ENCODE data around the gene ADIPOR2.

DNA sequence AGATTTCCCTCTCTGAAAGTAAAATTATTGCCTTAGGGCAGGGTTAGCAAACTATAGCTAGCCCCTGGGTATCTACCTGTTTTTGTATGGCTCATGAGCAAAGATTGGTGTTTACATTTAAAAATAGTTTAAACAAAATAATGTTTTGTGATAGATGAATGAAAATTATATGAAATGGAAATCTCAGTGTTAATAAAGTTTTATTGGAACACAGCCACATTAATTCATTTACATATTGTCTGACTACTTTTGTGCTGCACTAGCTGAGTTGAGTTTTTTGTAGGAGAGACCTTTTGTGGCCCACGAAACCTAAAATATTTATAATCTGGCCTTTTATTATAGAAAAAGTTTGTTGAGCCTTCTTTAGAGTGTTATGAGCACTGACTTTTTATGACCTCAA is 48.5 kb downstream of the ADIPOR2 start:
- TF ChIP-seq, protein P1, sequence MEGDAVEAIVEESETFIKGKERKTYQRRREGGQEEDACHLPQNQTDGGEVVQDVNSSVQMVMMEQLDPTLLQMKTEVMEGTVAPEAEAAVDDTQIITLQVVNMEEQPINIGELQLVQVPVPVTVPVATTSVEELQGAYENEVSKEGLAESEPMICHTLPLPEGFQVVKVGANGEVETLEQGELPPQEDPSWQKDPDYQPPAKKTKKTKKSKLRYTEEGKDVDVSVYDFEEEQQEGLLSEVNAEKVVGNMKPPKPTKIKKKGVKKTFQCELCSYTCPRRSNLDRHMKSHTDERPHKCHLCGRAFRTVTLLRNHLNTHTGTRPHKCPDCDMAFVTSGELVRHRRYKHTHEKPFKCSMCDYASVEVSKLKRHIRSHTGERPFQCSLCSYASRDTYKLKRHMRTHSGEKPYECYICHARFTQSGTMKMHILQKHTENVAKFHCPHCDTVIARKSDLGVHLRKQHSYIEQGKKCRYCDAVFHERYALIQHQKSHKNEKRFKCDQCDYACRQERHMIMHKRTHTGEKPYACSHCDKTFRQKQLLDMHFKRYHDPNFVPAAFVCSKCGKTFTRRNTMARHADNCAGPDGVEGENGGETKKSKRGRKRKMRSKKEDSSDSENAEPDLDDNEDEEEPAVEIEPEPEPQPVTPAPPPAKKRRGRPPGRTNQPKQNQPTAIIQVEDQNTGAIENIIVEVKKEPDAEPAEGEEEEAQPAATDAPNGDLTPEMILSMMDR (IDR thresholded peaks at IDR 0.05): no peak
- no peak for TF ChIP-seq POLR2A (IDR thresholded peaks at IDR 0.05)
